Measurements from ENCODE around the gene E2F6.

The E2F6 gene

GRCh38 chr2:11500702-11501303 lies 34.8 kb upstream of the E2F6 start:
- TF ChIP-seq ZNF274 (IDR thresholded peaks at IDR 0.05; ENCODE audit: low read depth, low read length): no peak
- no peak overlapping the region for H3K4me3 ChIP-seq (ENCODE audit: low read length)

DNA sequence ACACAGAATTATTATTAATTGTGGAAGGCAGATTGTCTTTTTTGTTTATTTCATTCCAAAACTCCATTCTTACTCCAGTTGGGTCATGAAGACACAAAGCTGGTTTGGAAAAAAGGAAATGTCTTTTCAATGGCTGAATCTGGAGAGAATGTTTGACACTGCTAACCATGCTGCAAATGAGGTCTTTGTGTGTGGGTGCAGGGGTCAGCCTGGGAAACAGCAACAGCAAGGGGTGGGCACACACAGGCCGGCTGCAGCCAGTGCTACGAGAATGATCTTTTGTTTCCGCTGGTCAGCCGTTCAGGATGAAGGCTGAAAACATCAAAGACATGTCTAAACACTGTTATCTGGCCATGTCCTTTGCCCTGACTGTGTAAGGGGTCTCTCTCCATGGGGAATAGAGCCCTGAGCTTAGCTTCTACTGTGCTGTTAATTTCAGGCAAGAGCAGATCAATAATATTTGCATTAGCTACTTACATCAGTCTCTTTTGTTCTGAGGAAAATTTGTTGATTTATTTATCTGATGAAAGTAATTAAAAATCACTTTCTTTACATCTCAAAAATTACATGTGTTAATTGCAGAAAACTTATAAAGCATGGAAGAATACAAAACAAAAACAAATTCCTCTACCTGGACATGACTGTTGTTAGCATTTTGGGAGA lies 33.3 kb upstream of the E2F6 start:
- no peak overlapping the region for H3K4me3 ChIP-seq (ENCODE audit: low read length)
- no peak for TF ChIP-seq ZNF274 (IDR thresholded peaks at IDR 0.05; ENCODE audit: low read depth, low read length)

GRCh38 chr2:11498543-11499034 lies 32.6 kb upstream of the E2F6 start:
- no peak overlapping the region for H3K4me3 ChIP-seq (ENCODE audit: low read length)
- no peak for TF ChIP-seq ZNF274 (IDR thresholded peaks at IDR 0.05; ENCODE audit: low read depth, low read length)

- no peak for TF ChIP-seq ZNF274 (IDR thresholded peaks at IDR 0.05; ENCODE audit: low read depth, low read length)
- no peak overlapping the region for H3K4me3 ChIP-seq (ENCODE audit: low read length)
Observed at GRCh38 chr2:11495844-11496681, 30.1 kb upstream of the E2F6 start.

DNA sequence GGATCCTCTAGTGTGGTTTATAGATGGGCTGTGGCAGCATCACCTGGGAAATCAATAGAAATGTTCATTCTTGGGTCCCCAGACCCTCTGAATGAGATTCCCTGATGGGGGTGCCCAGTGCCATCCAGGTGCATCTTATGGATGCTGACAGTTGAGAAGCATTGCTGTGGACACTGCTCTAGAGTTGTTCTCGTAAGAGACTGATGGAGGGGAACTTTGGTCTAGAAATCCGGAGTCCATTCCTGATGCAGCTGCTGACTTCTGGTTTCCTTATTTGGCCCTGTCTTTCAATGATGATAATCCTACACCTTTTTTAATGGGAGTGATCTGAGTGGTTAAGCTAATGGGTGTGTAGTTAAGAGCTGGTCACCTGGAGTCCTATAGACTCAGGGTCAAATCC lies 28.3 kb upstream of the E2F6 start:
- TF ChIP-seq ZNF274 (IDR thresholded peaks at IDR 0.05; ENCODE audit: low read depth, low read length): no peak
- no peak overlapping the region for H3K4me3 ChIP-seq (ENCODE audit: low read length)

- no peak for TF ChIP-seq ZNF274 (IDR thresholded peaks at IDR 0.05; ENCODE audit: low read depth, low read length)
- no peak overlapping the region for H3K4me3 ChIP-seq (ENCODE audit: low read length)
Observed at GRCh38 chr2:11493282-11493681, 27.3 kb upstream of the E2F6 start.

DNA sequence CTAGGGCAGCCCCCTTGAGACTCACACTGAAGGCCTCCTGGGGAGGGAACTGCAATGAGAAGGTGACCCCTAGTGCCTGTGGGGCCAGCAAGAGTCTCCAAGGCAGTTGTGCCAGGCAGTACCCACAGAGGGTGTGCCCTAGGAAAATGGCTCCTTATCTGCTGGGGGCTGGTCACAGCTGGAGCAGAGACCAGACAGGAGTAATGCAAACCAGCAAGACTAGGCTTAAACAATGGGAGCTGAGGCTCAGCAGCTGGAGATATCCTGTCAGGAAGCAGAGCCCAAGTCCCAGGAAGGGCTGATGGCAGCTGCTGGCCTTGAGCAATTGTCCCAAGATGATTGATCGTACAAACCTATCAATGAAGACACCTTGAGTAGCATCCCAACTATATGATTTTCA lies 26.8 kb upstream of the E2F6 start:
- TF ChIP-seq ZNF274 (IDR thresholded peaks at IDR 0.05; ENCODE audit: low read depth, low read length): no peak
- H3K4me3 ChIP-seq (ENCODE audit: low read length): no peak overlapping the region

DNA sequence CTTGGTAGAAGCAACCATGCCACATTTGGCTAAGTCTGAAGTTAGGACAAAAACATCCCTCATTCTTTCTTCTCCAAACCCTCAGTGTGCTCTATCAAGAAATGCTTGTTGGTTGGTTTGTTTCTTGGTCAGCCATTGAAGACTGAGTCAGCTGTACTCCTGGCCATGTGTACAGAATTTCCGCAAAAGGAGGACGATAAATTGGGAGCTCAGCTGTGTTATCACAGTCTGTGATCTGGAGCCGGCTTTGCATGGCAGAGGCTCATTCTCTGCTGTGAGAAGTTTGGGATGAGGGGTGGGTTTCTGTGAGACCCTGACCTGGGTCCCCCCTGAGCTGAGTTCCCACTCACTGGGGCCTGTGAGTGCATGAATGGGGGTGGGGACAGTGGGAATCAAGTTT lies 26.3 kb upstream of the E2F6 start:
- no peak overlapping the region for H3K4me3 ChIP-seq (ENCODE audit: low read length)
- no peak for TF ChIP-seq ZNF274 (IDR thresholded peaks at IDR 0.05; ENCODE audit: low read depth, low read length)

DNA sequence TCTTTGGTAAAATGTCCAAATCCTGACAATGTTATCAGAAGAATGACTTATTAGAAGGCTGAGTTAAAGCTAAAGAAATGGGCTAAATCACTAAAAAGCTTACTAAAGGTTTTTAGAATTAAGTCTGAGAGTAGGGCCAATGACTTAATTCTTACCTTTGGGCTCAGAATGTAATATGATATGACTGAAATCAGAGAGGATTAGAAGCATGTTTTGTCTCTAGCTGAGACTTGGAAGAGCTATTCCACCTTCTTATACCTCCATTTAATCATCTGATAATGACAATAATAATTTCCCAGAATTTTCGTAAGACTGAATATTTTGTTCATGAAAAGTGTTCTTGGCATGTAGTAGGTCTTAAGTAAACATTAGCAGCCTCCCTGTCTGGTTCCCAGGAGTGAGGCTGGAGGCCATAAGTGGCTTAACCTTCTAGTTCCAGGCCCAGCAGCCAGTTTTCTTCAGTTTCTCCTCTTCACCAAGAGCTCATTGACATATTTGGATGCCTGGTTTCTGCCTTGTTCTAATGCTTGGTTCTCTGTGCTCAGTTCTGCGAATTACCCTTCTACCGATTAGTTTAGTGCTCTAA lies 25.5 kb upstream of the E2F6 start:
- TF ChIP-seq ZNF274 (IDR thresholded peaks at IDR 0.05; ENCODE audit: low read depth, low read length): no peak

DNA sequence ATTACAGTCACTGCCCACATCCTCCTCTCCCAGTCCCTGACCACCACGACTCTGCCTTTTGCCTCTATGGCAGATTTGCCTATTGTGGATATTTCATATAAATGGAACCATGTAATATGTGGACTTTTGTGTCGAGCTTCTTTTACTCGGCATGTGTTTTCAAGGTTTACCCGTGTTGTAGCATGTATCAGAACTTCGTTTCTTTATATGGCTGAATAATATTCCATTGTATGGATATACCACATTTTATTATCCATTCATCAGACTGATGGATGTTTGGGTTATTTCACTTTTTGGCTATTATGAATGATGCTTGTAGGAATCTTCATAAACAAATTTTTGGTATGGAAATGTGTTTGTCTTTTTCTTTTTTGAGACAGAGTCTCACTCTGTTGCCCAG lies 24.2 kb upstream of the E2F6 start:
- TF ChIP-seq ZNF274 (IDR thresholded peaks at IDR 0.05; ENCODE audit: low read depth, low read length): no peak

More for the DNA sequence above, 25.5 kb upstream of the E2F6 start:
- H3K4me3 ChIP-seq (ENCODE audit: low read length): no peak overlapping the region

DNA sequence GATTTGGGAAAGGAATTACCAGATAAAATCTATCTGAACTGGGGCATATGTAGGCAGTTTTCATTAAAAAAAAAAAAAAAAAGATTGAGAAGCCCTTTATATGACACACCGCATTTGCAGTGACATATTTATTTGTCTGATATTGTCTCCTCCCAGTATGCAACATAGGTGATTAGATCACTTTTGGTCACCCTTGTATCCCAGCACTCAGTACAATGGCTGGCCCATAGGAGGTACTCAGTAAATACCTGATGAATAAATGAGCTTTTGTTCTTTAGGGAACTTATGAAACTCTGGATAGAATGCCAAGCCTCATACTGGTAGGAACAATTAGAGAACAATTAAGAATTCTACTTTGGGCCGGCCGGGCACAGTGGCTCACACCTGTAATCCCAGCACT lies 22.8 kb upstream of the E2F6 start:
- no peak for TF ChIP-seq ZNF274 (IDR thresholded peaks at IDR 0.05; ENCODE audit: low read depth, low read length)
- H3K4me3 ChIP-seq (ENCODE audit: low read length): no peak overlapping the region

More for the DNA sequence above, 24.2 kb upstream of the E2F6 start:
- no peak overlapping the region for H3K4me3 ChIP-seq (ENCODE audit: low read length)

- no peak for TF ChIP-seq ZNF274 (IDR thresholded peaks at IDR 0.05; ENCODE audit: low read depth, low read length)
- H3K4me3 ChIP-seq (ENCODE audit: low read length): no peak overlapping the region
Observed at GRCh38 chr2:11483806-11484617, 18.1 kb upstream of the E2F6 start.

GRCh38 chr2:11482473-11483035 lies 16.6 kb upstream of the E2F6 start:
- no peak for TF ChIP-seq ZNF274 (IDR thresholded peaks at IDR 0.05; ENCODE audit: low read depth, low read length)
- peak overlapping the region; percentile 27; the same call in 1 of the 2 replicates for H3K4me3 ChIP-seq (ENCODE audit: low read length)

All from GM08714 (cell line).